ENCODE results near the gene SRSF7.

Gene SRSF7

GRCh38 chr2:38791744-38792143 is 40.6 kb upstream of the SRSF7 start:
- no peak for TF ChIP-seq CTCF (conservative IDR thresholded peaks at IDR 0.05; ENCODE audit: low read length)
- DNase-seq (ENCODE audit: low read depth) = no peak
- no peak overlapping the region for H3K4me3 ChIP-seq (ENCODE audit: low read length)

- no peak overlapping the region for H3K4me3 ChIP-seq (ENCODE audit: low read length)
- TF ChIP-seq CTCF (conservative IDR thresholded peaks at IDR 0.05; ENCODE audit: low read length) = no peak
- DNase-seq (ENCODE audit: low read depth) = no peak
Measured at GRCh38 chr2:38789691-38790090, 38.5 kb upstream of the SRSF7 start.

- no peak overlapping the region for H3K4me3 ChIP-seq (ENCODE audit: low read length)
- TF ChIP-seq CTCF (conservative IDR thresholded peaks at IDR 0.05; ENCODE audit: low read length) = no peak
- no peak for DNase-seq (ENCODE audit: low read depth)
Measured at GRCh38 chr2:38788306-38788705, 37.1 kb upstream of the SRSF7 start.

GRCh38 chr2:38783586-38783985 is 32.4 kb upstream of the SRSF7 start:
- no peak for TF ChIP-seq CTCF (conservative IDR thresholded peaks at IDR 0.05; ENCODE audit: low read length)
- no peak for DNase-seq (ENCODE audit: low read depth)
- H3K4me3 ChIP-seq (ENCODE audit: low read length) = no peak overlapping the region

- no peak for TF ChIP-seq CTCF (conservative IDR thresholded peaks at IDR 0.05; ENCODE audit: low read length)
- DNase-seq (ENCODE audit: low read depth) = no peak
Measured at GRCh38 chr2:38778687-38779082, 27.5 kb upstream of the SRSF7 start.

GRCh38 chr2:38776531-38776930 is 25.4 kb upstream of the SRSF7 start:
- no peak for TF ChIP-seq CTCF (conservative IDR thresholded peaks at IDR 0.05; ENCODE audit: low read length)
- DNase-seq (ENCODE audit: low read depth) = no peak
- H3K4me3 ChIP-seq (ENCODE audit: low read length) = no peak overlapping the region

More at GRCh38 chr2:38778687-38779082, 27.5 kb upstream of the SRSF7 start:
- H3K4me3 ChIP-seq (ENCODE audit: low read length) = peak overlapping the region; percentile 69

- TF ChIP-seq CTCF (conservative IDR thresholded peaks at IDR 0.05; ENCODE audit: low read length) = no peak
- no peak overlapping the region for H3K4me3 ChIP-seq (ENCODE audit: low read length)
- no peak for DNase-seq (ENCODE audit: low read depth)
Measured at GRCh38 chr2:38775921-38776225, 24.7 kb upstream of the SRSF7 start.

Data from AG10803 (cell line).